Mucosa of descending colon (tissue), 3 donors: Measurements from ENCODE around the gene FOXN3. TPM values are rescaled to one million over a fixed set of nuclear protein-coding genes. Genes with fewer than 3 reads are reported as not detected.
A peak's percentile ranks its signal among the peaks of the same experiment; 100 is the strongest.

Experiments used
- ATAC-seq: fragments of 200-7000 bp; cut with Tn5 transposase; one replicate; pipeline ENCODE4 v1.9.1; 2020; ENCODE audit warnings: mild to moderate bottlenecking, moderate library complexity
- DNase-seq, 3 donors: peaks; one replicate each; pipeline ENCODE4 v3.0.0-alpha.2; 2020
- H3K36me3 ChIP-seq: fragments of 200-600 bp; one replicate; pipeline ENCODE4 v1.8.0; 2021; ENCODE audit warnings: low read depth, mild to moderate bottlenecking
- H3K4me1 ChIP-seq: fragments of 200-600 bp; one replicate; pipeline ENCODE4 v1.8.0; 2021; ENCODE audit warnings: low read depth, mild to moderate bottlenecking
- H3K4me3 ChIP-seq: fragments of 200-600 bp; one replicate; pipeline ENCODE4 v1.8.0; 2021; ENCODE audit warnings: mild to moderate bottlenecking
- H3K9me3 ChIP-seq: fragments of 200-600 bp; one replicate; pipeline ENCODE4 v1.8.0; 2021; ENCODE audit warnings: mild to moderate bottlenecking
- CTCF ChIP-seq: fragments of 200-600 bp; IDR thresholded peaks from one replicate; pipeline ENCODE4 v1.8.0; 2022; ENCODE audit warnings: antibody characterized with exemption, mild to moderate bottlenecking
- intact Hi-C, 2 donors: fragments of 100-400 bp; cut with DNase I in 1 of 2; cut with micrococcal nuclease in 1 of 2; formaldehyde crosslinking; loops; one replicate each; pipeline versions ENCODE4 v1.11.0 to v1.11.1; 2022; cut with DNase I, micrococcal nuclease
- total RNA-seq, 3 donors: library from RNA; stranded (reverse); fragmentation: NEBNext Ultra II Directional in 2 of 3; extraction: Animal tissue kit (Norgen Biotek cat#: 25700) in 2 of 3; gene quantifications; one replicate each; pipeline versions ENCODE4 v1.2.1 to v1.2.4, GENCODE V29; 2021 to 2023
- donor health status: DM: no; HTN: no; CAD: no; lungs with moderate emphysema.
- donor health status: DM: no; HTN: no; CAD: no.
- donor health status: DM: no; HTN: yes; CAD: no.

Gene FOXN3
- total RNA-seq, 3 donors from 2014 or later = 77.4 to 154 (median 113) TPM

- no peak for TF ChIP-seq CTCF
- Histone ChIP-seq H3K4me3 (no peak overlapping the region), H3K4me1 (peaks cover 8% of the 10 kb centered on the region), H3K36me3 (no peaks in the 10 kb centered on the region), H3K9me3 (no peaks in the 10 kb centered on the region)
- intact Hi-C loops = no loop called here
- ATAC-seq (no peak), DNase-seq (no peak)
Measured at GRCh38 chr14:89344920-89345254, 72.1 kb downstream of the FOXN3 start.

- no peak for TF ChIP-seq CTCF
- intact Hi-C loops = no loop called here
Measured at GRCh38 chr14:89343356-89343755, 73.7 kb downstream of the FOXN3 start.

GRCh38 chr14:89342049-89342448, 75.0 kb downstream of the FOXN3 start:
- H3K4me1 ChIP-seq = peaks cover 26% of the 10 kb centered on the region
- ATAC-seq = no peak
- no peaks in the 10 kb centered on the region for H3K36me3 ChIP-seq
- TF ChIP-seq CTCF = no peak
- no peak overlapping the region for H3K4me3 ChIP-seq
- no peak for DNase-seq
- H3K9me3 ChIP-seq = no peaks in the 10 kb centered on the region
- intact Hi-C loops = no loop called here

More at GRCh38 chr14:89343356-89343755, 73.7 kb downstream of the FOXN3 start:
- ATAC-seq (no peak), DNase-seq (no peak)
- H3K9me3 ChIP-seq = no peaks in the 10 kb centered on the region
- H3K4me3 ChIP-seq = no peak overlapping the region
- no peaks in the 10 kb centered on the region for H3K36me3 ChIP-seq
- H3K4me1 ChIP-seq = peaks cover 17% of the 10 kb centered on the region

GRCh38 chr14:89340200-89341181, 76.5 kb downstream of the FOXN3 start:
- H3K4me3 ChIP-seq = no peak overlapping the region
- peaks cover 26% of the 10 kb centered on the region for H3K4me1 ChIP-seq
- DNase-seq (no peak), ATAC-seq (peak; percentile 70)
- H3K36me3 ChIP-seq = no peaks in the 10 kb centered on the region
- TF ChIP-seq CTCF = no peak
- H3K9me3 ChIP-seq = no peaks in the 10 kb centered on the region
- intact Hi-C loops = no loop called here

- no peaks in the 10 kb centered on the region for H3K9me3 ChIP-seq
- intact Hi-C loops = no loop called here
- DNase-seq (no peak), ATAC-seq (no peak)
- H3K4me3 ChIP-seq = no peak overlapping the region
- peaks cover 26% of the 10 kb centered on the region for H3K4me1 ChIP-seq
- H3K36me3 ChIP-seq = no peaks in the 10 kb centered on the region
- no peak for TF ChIP-seq CTCF
Measured at GRCh38 chr14:89339579-89339978, 77.5 kb downstream of the FOXN3 start.
